HG02981 (cell line): ENCODE data around the gene LCE4A.
"Not testable (repeated sequence)": the region's sequence is repeated elsewhere in the genome, so short reads cannot be mapped to it uniquely, and the experiment has no call there.

Source experiments
- ATAC-seq: cut with Tn5 transposase; IDR thresholded peaks from one replicate; pipeline ENCODE4 v1.9.1; 2021; ENCODE audit warnings: mild to moderate bottlenecking, moderate library complexity; ENCODE audit not compliant: unreplicated experiment

LCE4A gene

DNA sequence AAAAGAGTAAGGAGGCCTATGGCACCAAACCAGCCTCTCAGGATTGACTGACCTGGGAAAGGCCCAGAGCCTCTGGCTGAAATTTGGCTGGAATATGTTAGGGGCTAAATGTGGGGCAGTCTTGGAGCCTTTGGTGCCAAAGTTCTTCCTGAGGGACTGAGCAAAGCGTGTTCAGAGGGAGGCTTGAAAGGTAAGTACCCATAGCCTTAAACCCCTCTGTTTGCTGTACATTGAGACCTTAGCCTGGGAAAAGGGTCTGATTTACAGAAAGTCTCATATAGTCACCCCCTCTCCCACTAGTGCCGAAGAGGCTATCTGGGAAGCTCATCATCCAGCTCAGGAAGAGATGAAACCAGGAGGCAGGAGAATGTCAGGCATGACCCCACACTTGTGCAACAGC, at the start of gene LCE4A:
Gene LCE4A, plus strand, starts transcription at position 301 of the 400 bp plus-strand sequence. CDS start 916 bp downstream, outside the sequence.
- ATAC-seq: no peak

- ATAC-seq: no peak
Measured at GRCh38 chr1:152658649-152659048, 49.3 kb upstream of the LCE4A start.

DNA sequence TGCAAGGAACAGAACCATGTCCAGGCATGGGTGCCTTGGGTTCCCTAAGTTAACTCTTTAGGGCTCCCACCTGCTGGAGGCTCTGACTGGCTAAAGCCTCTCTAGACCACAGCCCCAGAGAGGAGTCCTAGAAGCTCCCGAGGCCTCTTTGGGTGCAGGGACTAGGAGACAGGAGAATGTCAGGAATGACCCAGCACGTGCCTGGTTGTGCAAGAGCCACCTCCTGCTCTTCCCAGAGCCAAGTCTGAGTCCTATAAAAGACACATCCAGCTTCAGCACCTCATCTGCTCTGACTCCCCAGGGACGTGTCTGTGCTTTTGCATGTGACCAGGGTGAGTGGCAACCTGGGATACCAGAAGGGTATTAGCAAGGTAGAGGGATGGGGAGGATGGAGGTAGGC, 44.9 kb upstream of the LCE4A start, which contains the start of gene LCE2D:
Gene LCE2D, plus strand, starts transcription at position 283 of the 400 bp plus-strand sequence. CDS start 726 bp downstream, outside the sequence.
- ATAC-seq: no peak

DNA sequence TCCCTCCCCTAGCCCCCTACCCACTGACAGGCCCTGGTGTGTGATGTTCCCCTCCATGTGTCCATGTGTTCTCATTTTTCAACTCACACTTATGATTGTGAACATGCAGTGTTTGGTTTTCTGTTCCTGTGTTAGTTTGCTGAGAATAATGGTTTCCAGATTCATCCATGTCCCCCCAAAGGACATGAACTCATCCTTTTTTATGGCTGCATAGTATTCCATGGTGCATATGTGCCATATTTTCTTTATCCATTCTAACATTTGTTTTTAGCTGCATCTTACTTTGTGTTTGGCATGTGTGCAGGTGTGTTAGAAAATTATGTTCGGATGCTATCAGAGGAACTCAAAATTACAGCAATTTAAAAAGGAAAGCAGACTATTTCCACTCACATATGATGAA, 41.8 kb upstream of the LCE4A start:
- not testable (repeated sequence) for ATAC-seq

GRCh38 chr1:152667648-152668047, 40.3 kb upstream of the LCE4A start:
- ATAC-seq: no peak

- no peak for ATAC-seq
Measured at GRCh38 chr1:152673016-152673415, 34.9 kb upstream of the LCE4A start.

DNA sequence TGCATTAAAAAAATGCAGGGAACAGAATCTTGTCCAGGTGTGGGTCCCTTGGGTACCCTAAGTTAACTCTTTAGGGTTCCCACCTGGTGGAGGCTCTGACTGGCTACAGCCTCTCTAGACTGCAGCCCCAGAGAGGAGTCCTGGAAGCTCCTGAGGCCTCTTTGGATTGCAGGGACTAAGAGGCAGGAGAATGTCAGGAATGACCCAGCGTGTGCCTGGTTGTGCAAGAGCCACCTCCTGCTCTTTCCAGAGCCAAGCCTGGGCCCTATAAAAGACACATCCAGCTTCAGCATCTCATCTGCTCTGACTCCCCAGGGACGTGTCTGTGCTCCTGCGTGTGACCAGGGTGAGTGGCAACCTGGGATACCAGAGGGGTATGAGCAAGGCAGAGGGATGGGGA, 33.0 kb upstream of the LCE4A start, which contains the start of gene LCE2C:
Gene LCE2C, plus strand, starts transcription at position 297 of the 400 bp plus-strand sequence. CDS start 737 bp downstream, outside the sequence.
- ATAC-seq: not testable (repeated sequence)

- ATAC-seq: no peak
Measured at GRCh38 chr1:152679459-152679858, 28.5 kb upstream of the LCE4A start.

- no peak for ATAC-seq
Measured at GRCh38 chr1:152681616-152682015, 26.3 kb upstream of the LCE4A start.

DNA sequence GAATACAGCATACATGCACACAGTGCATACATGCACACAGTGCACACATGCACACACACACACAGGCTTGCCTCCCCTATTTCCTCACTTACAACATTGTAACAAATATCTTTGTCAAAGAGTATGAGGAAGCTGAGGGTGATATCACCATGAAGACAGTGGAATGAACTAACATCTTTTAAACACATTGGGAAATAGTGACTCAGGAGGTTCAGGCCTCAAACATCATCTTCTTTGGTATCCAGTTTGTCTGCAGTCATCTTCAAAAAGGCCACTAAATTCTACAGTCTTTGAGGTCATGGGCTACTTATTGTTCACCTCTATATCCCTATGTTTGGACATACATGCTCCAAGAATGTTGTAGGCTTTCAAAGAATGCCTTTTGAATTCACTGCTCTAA, 24.1 kb upstream of the LCE4A start:
- no peak for ATAC-seq

- not testable (repeated sequence) for ATAC-seq
Measured at GRCh38 chr1:152685823-152686222, 22.1 kb upstream of the LCE4A start, which contains the start of gene LCE2B. LCE2B (plus strand) TSS chr1:152686123; CDS start chr1:152686844, 721 bp downstream.

DNA sequence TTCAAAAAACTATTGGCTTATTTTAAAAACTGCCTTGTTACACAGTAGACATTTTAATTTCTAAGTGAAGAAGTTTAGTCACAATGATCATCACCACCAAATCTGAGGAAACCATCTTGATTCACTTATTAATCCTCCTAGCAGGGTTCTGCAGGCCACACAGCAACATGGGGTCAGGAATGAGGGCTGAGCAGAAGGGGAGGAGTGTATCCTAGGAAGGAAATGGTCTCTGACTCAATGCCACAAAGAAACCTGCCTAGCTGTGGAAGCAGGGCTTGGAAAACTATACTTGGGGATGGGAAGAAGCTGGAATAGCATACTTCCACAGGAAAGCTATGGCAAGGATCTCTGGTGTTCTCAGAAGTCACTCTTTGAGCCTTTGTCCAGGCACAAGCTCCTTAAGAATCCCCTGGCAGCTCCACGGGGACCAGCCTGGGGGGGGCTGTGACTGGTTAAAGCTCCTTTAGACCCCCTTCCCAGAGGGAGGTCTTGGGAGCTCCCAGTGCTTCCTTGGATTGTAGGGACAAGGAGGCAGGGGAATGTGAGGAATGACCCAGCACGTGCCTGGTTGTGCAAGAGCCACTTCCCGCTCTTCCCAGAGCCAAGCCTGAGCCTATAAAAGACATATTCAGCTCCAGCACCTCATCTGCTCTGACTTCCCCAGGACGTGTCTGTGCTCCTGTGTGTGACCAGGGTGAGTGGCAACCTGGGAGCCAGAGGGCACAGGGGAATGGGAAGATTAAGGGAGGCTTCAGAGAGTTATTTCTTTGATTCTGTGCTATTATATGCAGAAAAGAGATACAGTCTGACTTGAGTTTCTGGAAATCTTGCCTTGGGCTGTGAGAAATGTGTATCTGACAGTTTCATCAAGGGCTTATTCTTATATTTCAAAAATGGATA, 10.0 kb upstream of the LCE4A start, which contains the start of gene LCE2A:
Gene LCE2A, plus strand, starts transcription at position 645 of the 900 bp plus-strand sequence. CDS start 557 bp downstream, outside the sequence.
- no peak for ATAC-seq

GRCh38 chr1:152699746-152700145, 8.2 kb upstream of the LCE4A start:
- no peak for ATAC-seq

- no peak for ATAC-seq
Measured at GRCh38 chr1:152718238-152718637, 10.3 kb downstream of the LCE4A start.

DNA sequence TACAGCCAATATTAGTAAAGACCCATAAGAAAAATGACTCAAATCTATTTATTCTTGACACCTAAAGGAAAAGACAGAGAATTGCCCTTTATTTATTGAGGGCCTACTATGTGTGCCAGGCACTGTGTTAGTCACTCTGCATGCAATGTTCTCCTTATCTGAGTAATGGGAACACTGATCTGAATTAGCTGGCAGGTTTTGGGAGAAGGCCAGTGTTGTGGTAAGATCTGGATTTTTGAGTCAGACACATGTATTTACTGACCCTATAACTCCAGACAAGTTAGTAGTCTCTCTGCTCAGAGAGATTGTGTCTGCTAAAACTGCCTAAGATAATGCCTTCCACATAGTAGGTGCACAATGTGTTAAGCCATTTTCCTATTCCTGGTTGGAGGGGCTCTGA, 17.3 kb downstream of the LCE4A start:
- no peak for ATAC-seq

- ATAC-seq: no peak
Measured at GRCh38 chr1:152728986-152729385, 21.0 kb downstream of the LCE4A start.

- no peak for ATAC-seq
Measured at GRCh38 chr1:152735648-152736047, 27.7 kb downstream of the LCE4A start.

DNA sequence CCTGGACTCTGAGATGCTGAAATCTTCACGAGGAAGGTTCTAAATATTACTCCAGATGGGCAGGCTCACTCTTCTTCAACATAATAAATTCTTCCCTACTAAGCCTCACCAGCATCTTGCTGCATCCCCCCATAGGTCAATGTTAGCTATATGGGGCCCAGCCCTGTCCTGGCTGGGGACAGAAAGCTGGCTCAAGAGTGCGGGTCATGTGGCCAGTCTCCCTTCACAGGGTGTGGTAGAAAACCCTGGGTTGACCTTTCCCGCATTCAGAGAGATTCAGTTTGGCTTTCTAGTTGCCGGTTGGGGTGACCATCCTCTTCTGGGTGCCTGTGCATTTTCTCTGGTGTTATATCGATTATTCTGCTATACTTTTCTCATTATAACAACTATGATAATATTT, 30.0 kb downstream of the LCE4A start:
- no peak for ATAC-seq

GRCh38 chr1:152739841-152740240, 31.9 kb downstream of the LCE4A start:
- ATAC-seq: no peak

DNA sequence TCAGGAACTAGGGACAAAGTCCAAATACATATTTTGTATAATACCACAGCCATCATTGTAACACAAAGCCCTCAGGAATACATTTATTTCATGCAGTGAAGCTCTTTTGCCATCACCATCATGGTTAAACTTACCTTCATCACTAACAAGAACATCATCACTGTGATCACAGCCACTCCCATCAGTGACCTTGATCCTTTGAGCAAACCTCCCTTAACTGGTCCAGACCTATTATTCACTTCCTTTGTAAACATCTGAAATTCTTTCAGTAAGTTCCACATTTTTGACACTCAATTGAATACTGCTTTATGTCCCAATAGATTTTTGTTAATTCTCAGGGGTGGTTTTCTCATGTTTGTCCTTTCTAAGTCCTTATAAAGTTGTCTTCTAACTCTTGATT, 33.7 kb downstream of the LCE4A start:
- ATAC-seq: no peak

GRCh38 chr1:152743371-152744145, 35.6 kb downstream of the LCE4A start:
- ATAC-seq: no peak
